HepG2 (cell line): ENCODE measurements around the gene CCDC85C. TPM values are rescaled to one million over a fixed set of nuclear protein-coding genes. Genes with fewer than 3 reads are reported as not detected.

Experiments used
- ATAC-seq: fragments of 200-7000 bp; cut with Tn5 transposase; 3 replicates; pipeline ENCODE4 v1.9.1; 2020; ENCODE audit warnings: mild to moderate bottlenecking, moderate library complexity
- BruUV-seq: library from RNA; stranded (reverse); fragments of 400-500 nt; replicated peaks from 2 replicates; lab custom pipeline; 2021; lab: Mats Ljungman, UMichigan
- CTCF ChIA-PET: fragments of 300-600 bp; formaldehyde crosslinking; extraction: SDS; loops from one replicate; lab custom pipeline; 2021; ENCODE audit warnings: low total read pairs, inconsistent platforms, low intra/inter-chr PET ratio; lab: Yijun Ruan, JAX
- POLR2A ChIA-PET: fragments of 350-600 bp; sonication (Branson Sonifier 250); formaldehyde crosslinking; loops from one replicate; lab custom pipeline; 2020; ENCODE audit warnings: antibody characterized with exemption, inconsistent platforms; lab: Yijun Ruan, JAX
- DNase-seq: peaks from one replicate; pipeline ENCODE4 v3.0.0-alpha.2; 2015; ENCODE audit warnings: low spot score
- FAIRE-seq: peaks from 3 replicates; lab custom pipeline; 2011; peaks lifted over from hg19 to GRCh38; lab: Jason Lieb, UNC
- H2AFZ ChIP-seq: one replicate; pipeline ENCODE4 v1.6.1; 2011; ENCODE audit warnings: low read length, inconsistent platforms
- H3K27ac ChIP-seq: fragments of 300-600 bp; 3 replicates; pipeline ENCODE4 v1.8.0; 2011; ENCODE audit warnings: mixed run types, mild to moderate bottlenecking, mixed read lengths, low read length, inconsistent platforms; ENCODE audit not compliant: insufficient read depth; ENCODE audit errors: extremely low read length
- H3K27me3 ChIP-seq, 2 experiments: fragments of 200-600 bp in 1 of 2; 2 replicates in 1 of 2; 3 replicates in 1 of 2; pipeline versions ENCODE4 v1.6.0 to v1.8.0; 2011; ENCODE audit warnings: low read length in 2 of 2, mild to moderate bottlenecking in 2 of 2, moderate library complexity in 2 of 2, inconsistent platforms in 1 of 2; ENCODE audit not compliant: insufficient read depth in 2 of 2, control insufficient read depth in 1 of 2
- H3K36me3 ChIP-seq, 2 experiments: fragments of 200-600 bp in 1 of 2; replicated peaks in 1 of 2; 2 replicates in 1 of 2; 3 replicates in 1 of 2; pipeline versions ENCODE4 v1.5.1 to v1.8.0; 2011; ENCODE audit warnings: low read length in 2 of 2, inconsistent platforms in 1 of 2; ENCODE audit not compliant: insufficient read depth in 2 of 2, control insufficient read depth in 1 of 2
- H3K4me1 ChIP-seq: 2 replicates; pipeline ENCODE4 v1.5.1; 2012; ENCODE audit warnings: low read length, inconsistent platforms; ENCODE audit not compliant: insufficient read depth
- H3K4me2 ChIP-seq: 2 replicates; pipeline ENCODE4 v1.6.0; 2011; ENCODE audit warnings: low read depth, low read length, inconsistent platforms
- H3K4me3 ChIP-seq, 3 experiments: fragments of 200-600 bp in 1 of 3; sonication (generic), shearing (Covaris generic) in 1 of 3; replicated peaks in 1 of 3; 2 replicates each; pipeline ENCODE4 v1.5.1; 2011 to 2016; ENCODE audit warnings: low read length in 3 of 3, inconsistent platforms in 2 of 3, low read depth in 2 of 3, mild to moderate bottlenecking in 2 of 3, control low read depth in 1 of 3, mixed read lengths in 1 of 3; ENCODE audit not compliant: insufficient read depth in 1 of 3
- H3K79me2 ChIP-seq: one replicate; pipeline ENCODE4 v1.6.1; 2011; ENCODE audit warnings: low read length, inconsistent platforms; ENCODE audit not compliant: insufficient read depth
- H3K9ac ChIP-seq: 2 replicates; pipeline ENCODE4 v1.6.0; 2011; ENCODE audit warnings: mild to moderate bottlenecking, low read depth, low read length, inconsistent platforms; ENCODE audit not compliant: insufficient read depth
- H3K9me3 ChIP-seq: 2 replicates; pipeline ENCODE4 v1.5.1; 2012; ENCODE audit warnings: mild to moderate bottlenecking, low read length
- H4K20me1 ChIP-seq: 2 replicates; pipeline ENCODE4 v1.6.0; 2011; ENCODE audit warnings: inconsistent platforms, mild to moderate bottlenecking, low read length, moderate library complexity; ENCODE audit not compliant: insufficient read depth
- GZF1 ChIP-seq: sonication (generic); formaldehyde crosslinking; IDR thresholded peaks from 2 replicates; pipeline ENCODE4 v1.5.1; 2020; ENCODE audit warnings: mild to moderate bottlenecking, missing genetic modification reagents
- KDM5A ChIP-seq: fragments of 200-600 bp; sonication (generic); IDR thresholded peaks from 2 replicates; pipeline ENCODE4 v1.7.0; 2018; ENCODE audit warnings: antibody characterized with exemption, mild to moderate bottlenecking, low read length, borderline replicate concordance
- MAFG ChIP-seq: sonication (generic); formaldehyde crosslinking; IDR thresholded peaks from 2 replicates; pipeline ENCODE4 v1.5.1; 2020; ENCODE audit warnings: mild to moderate bottlenecking, missing genetic modification reagents
- REST ChIP-seq, 2 experiments: IDR thresholded peaks; 2 replicates each; pipeline ENCODE4 v1.6.1; 2011 to 2012; ENCODE audit warnings: low read length in 2 of 2, borderline replicate concordance in 1 of 2, low read depth in 1 of 2, mild to moderate bottlenecking in 1 of 2, moderate library complexity in 1 of 2
- SP2 ChIP-seq: sonication (generic); formaldehyde crosslinking; IDR thresholded peaks from 2 replicates; pipeline ENCODE4 v1.5.1; 2020; ENCODE audit warnings: mild to moderate bottlenecking, missing genetic modification reagents
- ZHX2 ChIP-seq, 2 experiments: sonication (generic) in 1 of 2; formaldehyde crosslinking in 1 of 2; IDR thresholded peaks; 2 replicates each; pipeline versions ENCODE4 v1.6.1 to v1.9.0; 2014 to 2022; ENCODE audit warnings: antibody characterized with exemption in 1 of 2, borderline replicate concordance in 1 of 2, inconsistent platforms in 1 of 2, low read depth in 1 of 2, missing genetic modification reagents in 1 of 2
- ZNF121 ChIP-seq: sonication (generic); formaldehyde crosslinking; IDR thresholded peaks from 2 replicates; pipeline ENCODE4 v1.5.0; 2020; ENCODE audit warnings: mild to moderate bottlenecking, missing genetic modification reagents
- ZNF234 ChIP-seq: sonication (generic); formaldehyde crosslinking; conservative IDR thresholded peaks from 2 replicates; pipeline ENCODE4 v1.5.1; 2020; ENCODE audit warnings: mild to moderate bottlenecking, missing genetic modification reagents
- ZNF703 ChIP-seq: sonication (generic); formaldehyde crosslinking; IDR thresholded peaks from 2 replicates; pipeline ENCODE4 v1.5.1; 2020; ENCODE audit warnings: missing genetic modification reagents, mild to moderate bottlenecking, moderate library complexity, borderline replicate concordance
- WGBS: methylation state at CpG from one replicate; pipeline ENCODE4 v1.1.6; 2017; ENCODE audit warnings: low lambda C conversion rate; 5-methylcytosine and 5-hydroxymethylcytosine counted together
- in situ Hi-C: cut with HindIII; loops from 2 replicates; pipeline ENCODE4 v1.10.0; 2017; ENCODE audit warnings: low pct_unique_long_range_greater_than_20kb; ENCODE audit not compliant: extremely low pct_ligation_motif_present
- intact Hi-C: fragments of 100-400 bp; cut with micrococcal nuclease; formaldehyde crosslinking; loops from one replicate; pipeline ENCODE4 v1.10.0; 2022; ENCODE audit not compliant: unreplicated experiment
- polyA plus RNA-seq, 8 experiments: library from polyadenylated mRNA; depleted of rRNA in 3 of 8; stranded (reverse) in 7 of 8; unstranded in 1 of 8; fragments of >200 nt; fragmentation: Illumina TruSeq in 4 of 8; extraction: Trizol in 4 of 8; gene quantifications; 2 replicates each; pipeline versions ENCODE4 v1.2.1 to v1.2.3, GENCODE V29; 2011 to 2016; ENCODE audit warnings: low read depth in 4 of 8, missing spikeins in 1 of 8, mixed read lengths in 1 of 8; ENCODE audit not compliant: insufficient read depth in 1 of 8
- total RNA-seq, 5 experiments: library from RNA; depleted of rRNA; stranded (reverse); fragments of >200 nt; fragmentation: Illumina TruSeq; extraction: Trizol; gene quantifications; 2 replicates each; pipeline ENCODE4 v1.2.3, GENCODE V29; 2016; ENCODE audit warnings: low read depth in 1 of 5
- TF ChIP-seq, protein P1 (sequence below): sonication (generic); formaldehyde crosslinking; IDR thresholded peaks from 2 replicates; pipeline ENCODE4 v1.8.0; 2022; ENCODE audit warnings: mild to moderate bottlenecking, missing genetic modification reagents; ENCODE audit not compliant: insufficient replicate concordance
- TF ChIP-seq, protein P2 (sequence below): IDR thresholded peaks from 2 replicates; pipeline ENCODE4 v1.6.1; 2016; ENCODE audit warnings: control low read depth

CCDC85C gene
- total and polyA plus RNA-seq, 2 of the 13 experiments (the other 11 are each of a cell fraction or from before 2014, with no cell fraction given) = 18.8 to 43.8 TPM

GRCh38 chr14:99592394-99592793 is 11.6 kb downstream of the CCDC85C start:
- peaks cover 66% of the 10 kb centered on the region for H3K4me1 ChIP-seq
- in situ Hi-C loops (no loop called here), intact Hi-C loops (no loop called here)
- no peaks in the 10 kb centered on the region for H3K27me3 ChIP-seq
- no peak for ATAC-seq
- no peak for DNase-seq
- H3K4me3 ChIP-seq = no peak overlapping the region
- no peak overlapping the region for H3K9ac ChIP-seq
- peaks cover 97% of the 10 kb centered on the region for H3K79me2 ChIP-seq
- POLR2A ChIA-PET = no interaction called here
- H3K4me2 ChIP-seq = no peak overlapping the region
- BruUV-seq = no TSS peak
- CTCF ChIA-PET = no interaction called here
- H2AFZ ChIP-seq = no peak overlapping the region
- H3K27ac ChIP-seq = no peak overlapping the region
- H3K9me3 ChIP-seq = no peaks in the 10 kb centered on the region
- H3K36me3 ChIP-seq = peaks cover 3 to 12% of the 10 kb centered on the region in 2 experiments; a peak in 4 of 5 replicates
- peaks cover 49% of the 10 kb centered on the region for H4K20me1 ChIP-seq
- 92% methylated on average over 1 of the region's 2 CpGs for WGBS
- no peak for FAIRE-seq
- TF ChIP-seq GZF1 (CRISPR knock-in tag) (no peak), REST (IDR thresholded peaks at IDR 0.05; ENCODE audit: borderline replicate concordance in 1 of 2, low read depth in 1 of 2, low read length in 2 of 2) (no peak), ZNF121 (CRISPR knock-in tag) (no peak), ZNF703 (no peak), ZHX2 (IDR thresholded peaks at IDR 0.05; ENCODE audit: low read depth) (no peak), ZHX2 (CRISPR knock-in tag; IDR thresholded peaks at IDR 0.05; ENCODE audit: borderline replicate concordance) (no peak), ZNF234 (CRISPR knock-in tag) (no peak), SP2 (CRISPR knock-in tag) (no peak), MAFG (CRISPR knock-in tag) (no peak), KDM5A (no peak)
- TF ChIP-seq, protein P1, sequence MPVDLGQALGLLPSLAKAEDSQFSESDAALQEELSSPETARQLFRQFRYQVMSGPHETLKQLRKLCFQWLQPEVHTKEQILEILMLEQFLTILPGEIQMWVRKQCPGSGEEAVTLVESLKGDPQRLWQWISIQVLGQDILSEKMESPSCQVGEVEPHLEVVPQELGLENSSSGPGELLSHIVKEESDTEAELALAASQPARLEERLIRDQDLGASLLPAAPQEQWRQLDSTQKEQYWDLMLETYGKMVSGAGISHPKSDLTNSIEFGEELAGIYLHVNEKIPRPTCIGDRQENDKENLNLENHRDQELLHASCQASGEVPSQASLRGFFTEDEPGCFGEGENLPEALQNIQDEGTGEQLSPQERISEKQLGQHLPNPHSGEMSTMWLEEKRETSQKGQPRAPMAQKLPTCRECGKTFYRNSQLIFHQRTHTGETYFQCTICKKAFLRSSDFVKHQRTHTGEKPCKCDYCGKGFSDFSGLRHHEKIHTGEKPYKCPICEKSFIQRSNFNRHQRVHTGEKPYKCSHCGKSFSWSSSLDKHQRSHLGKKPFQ = no peak
- TF ChIP-seq, protein P2, sequence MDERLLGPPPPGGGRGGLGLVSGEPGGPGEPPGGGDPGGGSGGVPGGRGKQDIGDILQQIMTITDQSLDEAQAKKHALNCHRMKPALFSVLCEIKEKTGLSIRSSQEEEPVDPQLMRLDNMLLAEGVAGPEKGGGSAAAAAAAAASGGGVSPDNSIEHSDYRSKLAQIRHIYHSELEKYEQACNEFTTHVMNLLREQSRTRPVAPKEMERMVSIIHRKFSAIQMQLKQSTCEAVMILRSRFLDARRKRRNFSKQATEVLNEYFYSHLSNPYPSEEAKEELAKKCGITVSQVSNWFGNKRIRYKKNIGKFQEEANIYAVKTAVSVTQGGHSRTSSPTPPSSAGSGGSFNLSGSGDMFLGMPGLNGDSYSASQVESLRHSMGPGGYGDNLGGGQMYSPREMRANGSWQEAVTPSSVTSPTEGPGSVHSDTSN (CRISPR knock-in tag) = no peak
